A172 (cell line): ENCODE data around the gene MMP25. TPM values are rescaled to one million over a fixed set of nuclear protein-coding genes. Genes with fewer than 3 reads are reported as not detected.
A peak's percentile ranks its signal among the peaks of the same experiment; 100 is the strongest.

ENCODE experiments used
- DNase-seq: peaks from one replicate; pipeline ENCODE4 v3.0.0-alpha.2; 2015; ENCODE audit warnings: low spot score
- total RNA-seq: library from RNA; depleted of rRNA; stranded (reverse); fragments of >200 nt; shearing (Covaris generic); gene quantifications from 2 replicates; pipeline ENCODE4 v1.2.3, GENCODE V29; 2014

MMP25 gene
- total RNA-seq, 1 experiment from 2014 or later: 1.6 TPM

- DNase-seq: no peak
These were observed 30.4 kb upstream of the MMP25 start for GRCh38 chr16:3015865-3016521.

- DNase-seq: no peak
These were observed 29.0 kb upstream of the MMP25 start for GRCh38 chr16:3017344-3017743.

GRCh38 chr16:3017794-3018506 lies 28.4 kb upstream of the MMP25 start, which contains the start of gene CLDN6:
Gene CLDN6, minus strand, starts transcription at chr16:3018183. Its CDS starts 2,162 bp downstream, at chr16:3016021.
- no peak for DNase-seq

- DNase-seq: no peak
These were observed 26.6 kb upstream of the MMP25 start for GRCh38 chr16:3019594-3020246.

- peak; percentile 72 for DNase-seq
These were observed 26.1 kb upstream of the MMP25 start, which contains the start of gene TNFRSF12A for GRCh38 chr16:3020247-3020603. Gene TNFRSF12A, plus strand, starts transcription at chr16:3020368. Its CDS starts 30 bp downstream, at chr16:3020398.

GRCh38 chr16:3020604-3021448 lies 25.5 kb upstream of the MMP25 start:
- DNase-seq: peak; percentile 94

- peak; percentile 97 for DNase-seq
These were observed 24.7 kb upstream of the MMP25 start for GRCh38 chr16:3021449-3022207.

GRCh38 chr16:3022208-3022683 lies 24.1 kb upstream of the MMP25 start:
- DNase-seq: peak; percentile 97

GRCh38 chr16:3022684-3023414 lies 23.5 kb upstream of the MMP25 start:
- DNase-seq: no peak

GRCh38 chr16:3023415-3023668 lies 23.0 kb upstream of the MMP25 start:
- DNase-seq: peak; percentile 96

GRCh38 chr16:3023669-3024478 lies 22.5 kb upstream of the MMP25 start, which contains the start of the genes HCFC1R1 and THOC6:
Gene HCFC1R1, minus strand, starts transcription at chr16:3023942. Its CDS starts 1 bp downstream, at chr16:3023941.
Gene THOC6, plus strand, starts transcription at chr16:3024035. Its CDS starts 292 bp downstream, at chr16:3024327.
- DNase-seq: peak; percentile 96

GRCh38 chr16:3025032-3026002 lies 21.0 kb upstream of the MMP25 start:
- DNase-seq: no peak

GRCh38 chr16:3026003-3026378 lies 20.4 kb upstream of the MMP25 start:
- DNase-seq: no peak

- DNase-seq: no peak
These were observed 19.5 kb upstream of the MMP25 start for GRCh38 chr16:3026609-3027488.

- no peak for DNase-seq
These were observed 18.9 kb upstream of the MMP25 start for GRCh38 chr16:3027489-3027795.

- no peak for DNase-seq
These were observed 18.2 kb upstream of the MMP25 start for GRCh38 chr16:3027983-3028715.
